HG02973 (cell line): ENCODE results near the gene GSTA1.
"Not testable (repeated sequence)": the region's sequence is repeated elsewhere in the genome, so short reads cannot be mapped to it uniquely, and the experiment has no call there.

ENCODE experiments used
- ATAC-seq: cut with Tn5 transposase; IDR thresholded peaks from one replicate; pipeline ENCODE4 v1.9.1; 2021; ENCODE audit warnings: moderate library complexity; ENCODE audit not compliant: unreplicated experiment

Gene GSTA1

DNA sequence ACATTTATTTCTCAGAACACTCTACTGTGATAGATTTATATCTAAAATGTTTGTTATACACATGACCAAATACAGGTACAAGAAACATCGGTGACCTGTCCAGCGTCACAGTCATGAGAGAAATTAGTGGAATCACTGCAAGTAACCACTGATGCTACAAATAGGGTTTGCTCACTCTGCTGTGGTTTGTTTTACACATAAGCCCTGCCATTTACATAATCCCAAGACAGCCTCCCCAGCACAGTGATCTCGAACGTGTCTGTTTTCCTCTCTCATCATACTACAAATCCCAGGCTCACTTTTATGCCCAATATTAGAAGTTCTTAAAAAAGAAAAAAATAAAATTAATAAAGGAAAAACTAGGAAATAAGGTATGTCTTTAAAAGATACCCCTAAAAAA is 6.2 kb upstream of the GSTA1 start:
- not testable (repeated sequence) for ATAC-seq

DNA sequence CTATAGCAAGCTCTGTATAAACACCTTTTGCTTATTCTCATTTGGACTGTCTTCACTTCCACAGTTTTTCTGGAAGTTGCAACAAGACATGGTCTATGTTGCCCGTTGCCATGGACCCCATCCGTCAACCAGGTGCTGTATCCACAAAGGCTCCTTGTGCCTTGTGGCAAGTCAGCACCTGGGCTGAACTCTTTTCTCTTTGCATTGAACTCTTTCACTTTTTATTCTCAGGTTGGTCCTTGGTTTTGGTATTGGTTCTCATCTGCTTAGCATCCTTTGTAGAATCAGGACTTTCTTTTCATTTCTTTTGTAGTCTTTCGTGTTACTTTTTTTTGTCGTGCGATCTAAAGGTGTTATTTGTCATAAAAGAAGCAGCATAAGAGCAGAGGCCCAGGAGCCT is 5.0 kb upstream of the GSTA1 start:
- no peak for ATAC-seq

DNA sequence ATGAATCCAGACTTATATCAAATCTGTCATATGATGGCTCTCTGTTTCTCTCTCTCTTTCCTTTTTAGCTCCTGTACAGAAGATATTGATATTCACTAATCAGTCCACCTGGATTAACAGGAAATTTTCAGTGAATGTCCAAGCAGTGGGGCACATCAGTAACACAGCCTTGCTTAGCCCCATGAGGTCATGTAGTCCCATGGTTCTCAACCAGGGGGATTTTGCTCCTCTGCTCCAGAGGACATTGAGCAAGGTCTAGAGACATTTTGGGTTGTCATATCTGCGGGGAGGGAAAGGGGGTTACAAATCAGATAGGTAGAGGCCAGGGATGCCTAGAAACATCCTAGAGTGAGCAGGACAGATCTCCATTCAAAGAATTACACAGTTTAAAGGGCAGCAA is 810 bp downstream of the GSTA1 start:
- no peak for ATAC-seq

DNA sequence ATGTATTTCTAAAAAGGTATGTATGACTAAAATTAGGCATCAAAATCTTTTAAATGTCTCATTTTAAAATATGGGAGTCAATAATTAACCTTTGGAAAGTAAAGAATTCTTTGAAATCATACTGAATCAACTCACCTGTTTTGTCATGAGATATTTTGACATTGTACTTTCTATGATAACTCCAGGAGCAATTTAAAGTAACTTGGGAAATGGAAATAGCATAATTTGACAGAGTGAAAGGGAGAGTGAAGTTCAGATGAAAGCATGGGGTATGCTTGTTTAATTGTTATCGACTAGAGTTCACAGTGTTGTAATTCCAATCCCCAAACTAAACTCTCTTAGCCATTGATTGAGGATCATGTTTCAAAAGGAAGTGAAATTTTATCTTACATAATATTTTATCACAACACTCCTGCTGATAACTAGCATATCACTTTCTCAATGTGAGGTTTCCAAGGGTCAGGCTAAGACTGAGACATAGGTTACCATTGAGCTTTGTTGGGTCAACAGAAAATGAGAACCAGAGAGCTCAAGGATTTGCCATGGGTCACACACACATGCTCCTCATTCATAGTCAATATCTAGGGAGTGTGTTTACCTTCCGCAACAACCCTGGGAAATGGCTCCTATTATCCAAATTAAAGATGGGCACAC is 2.3 kb downstream of the GSTA1 start:
- ATAC-seq: no peak

DNA sequence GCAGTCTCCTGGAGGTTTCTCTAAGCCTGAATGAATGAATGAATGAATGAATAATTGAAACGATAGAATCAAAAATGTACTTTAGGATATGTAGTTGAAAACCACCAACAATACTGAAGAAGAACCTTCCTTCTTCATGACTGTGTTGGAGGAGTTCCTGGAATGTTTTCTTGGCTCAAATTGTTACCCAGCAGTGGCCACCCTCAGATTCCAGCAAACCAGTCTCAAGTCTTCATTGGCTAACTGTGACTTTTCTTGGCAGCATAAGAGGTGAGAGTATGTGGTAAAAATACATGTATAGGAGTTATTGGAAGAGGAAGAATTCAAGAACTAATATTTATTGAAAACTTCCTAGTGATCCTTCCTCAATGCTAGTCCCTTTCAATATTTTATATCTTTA is 4.3 kb downstream of the GSTA1 start:
- ATAC-seq: not testable (repeated sequence)

DNA sequence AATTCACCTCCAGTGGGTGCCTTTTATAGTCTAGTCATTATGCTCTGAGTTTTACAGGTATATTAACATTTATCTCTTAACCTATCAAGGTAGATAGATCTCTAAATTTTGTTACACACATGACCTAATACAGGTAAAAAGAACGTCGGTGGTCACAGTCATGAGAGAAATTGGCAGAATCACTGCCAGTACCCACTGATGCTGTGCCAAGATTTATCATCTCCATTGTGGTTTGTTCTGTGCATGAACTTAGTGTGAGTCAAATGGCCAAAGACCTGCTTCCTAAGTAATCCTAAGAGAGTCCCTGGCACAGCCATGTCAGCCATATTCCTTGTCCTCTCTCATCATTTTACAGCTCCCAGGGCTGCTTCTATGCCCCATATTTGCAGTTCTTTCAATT is 9.2 kb downstream of the GSTA1 start:
- not testable (repeated sequence) for ATAC-seq

DNA sequence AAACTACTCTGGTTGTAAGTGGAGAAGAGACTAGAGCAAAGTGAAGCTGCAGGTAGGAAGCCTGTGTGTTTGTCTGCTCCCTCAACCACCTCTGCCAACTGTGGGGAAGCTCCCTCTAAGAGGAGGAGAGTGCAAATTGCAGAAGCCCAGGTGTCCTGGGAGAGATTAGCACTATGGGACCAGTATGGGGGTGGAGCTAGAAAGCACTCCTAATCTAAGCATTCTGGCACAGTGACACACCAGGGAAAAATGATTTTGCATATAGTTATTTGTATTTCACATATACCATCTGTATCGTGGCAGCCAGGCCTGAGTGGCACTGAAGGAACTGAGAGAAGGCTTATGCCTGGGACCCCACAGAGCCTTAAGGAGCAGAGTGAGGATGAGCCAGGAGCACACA is 12.8 kb downstream of the GSTA1 start:
- no peak for ATAC-seq

DNA sequence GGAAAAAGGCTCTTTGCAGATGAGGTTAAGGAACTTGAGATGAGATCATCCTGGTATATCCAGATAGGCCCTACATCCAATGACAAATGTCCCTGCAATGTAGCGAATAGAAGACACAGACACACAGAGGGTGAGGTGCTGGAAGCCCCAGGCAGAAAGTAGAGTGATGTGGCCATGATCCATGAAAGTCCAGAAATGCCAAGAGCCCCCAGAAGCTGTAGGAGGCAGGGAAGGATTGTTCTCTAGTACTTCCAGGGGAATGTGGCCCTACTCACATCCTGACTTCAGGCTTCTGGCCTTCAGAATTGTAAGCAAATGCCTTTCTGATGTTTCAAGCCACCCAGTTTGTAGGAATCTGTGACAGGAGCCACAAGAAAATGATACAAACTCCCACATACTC is 14.0 kb downstream of the GSTA1 start:
- not testable (repeated sequence) for ATAC-seq

DNA sequence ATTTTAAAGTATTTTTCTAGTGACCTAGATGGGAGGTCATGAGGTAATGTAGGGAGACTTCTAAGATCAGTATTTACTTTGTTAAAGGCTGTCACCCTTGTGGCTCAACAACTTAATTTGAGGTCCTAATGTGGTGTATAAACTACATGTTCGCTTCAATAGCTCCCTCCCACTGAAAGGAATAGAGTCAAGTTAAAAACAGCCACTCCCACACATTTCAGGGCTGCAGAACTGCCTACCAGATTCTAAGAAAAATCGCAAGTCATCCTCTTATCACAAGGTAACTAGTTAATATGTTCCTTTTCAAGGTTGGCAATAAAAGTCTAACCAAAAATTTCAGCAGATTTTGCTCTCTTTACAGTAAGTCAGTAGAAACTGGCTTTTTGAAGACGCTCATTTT is 15.1 kb downstream of the GSTA1 start:
- no peak for ATAC-seq

DNA sequence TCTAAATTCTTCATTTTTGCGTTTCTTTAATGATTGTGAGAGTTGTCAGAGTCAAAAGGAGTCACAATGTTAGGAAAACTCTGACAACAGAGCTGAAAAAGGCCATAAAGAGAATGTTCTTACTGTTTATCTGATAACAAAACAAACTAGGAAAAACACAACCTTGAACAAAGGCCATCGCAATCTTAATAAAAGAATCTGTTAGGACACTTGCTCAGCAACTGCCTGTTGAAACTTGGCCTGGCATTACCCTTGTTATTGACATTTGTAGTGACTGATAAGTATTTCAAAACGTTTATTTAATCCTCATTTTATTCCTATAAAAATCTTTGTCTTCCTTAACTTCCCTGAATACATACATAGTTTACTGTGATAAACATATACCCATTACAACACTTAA is 15.7 kb downstream of the GSTA1 start:
- no peak for ATAC-seq

DNA sequence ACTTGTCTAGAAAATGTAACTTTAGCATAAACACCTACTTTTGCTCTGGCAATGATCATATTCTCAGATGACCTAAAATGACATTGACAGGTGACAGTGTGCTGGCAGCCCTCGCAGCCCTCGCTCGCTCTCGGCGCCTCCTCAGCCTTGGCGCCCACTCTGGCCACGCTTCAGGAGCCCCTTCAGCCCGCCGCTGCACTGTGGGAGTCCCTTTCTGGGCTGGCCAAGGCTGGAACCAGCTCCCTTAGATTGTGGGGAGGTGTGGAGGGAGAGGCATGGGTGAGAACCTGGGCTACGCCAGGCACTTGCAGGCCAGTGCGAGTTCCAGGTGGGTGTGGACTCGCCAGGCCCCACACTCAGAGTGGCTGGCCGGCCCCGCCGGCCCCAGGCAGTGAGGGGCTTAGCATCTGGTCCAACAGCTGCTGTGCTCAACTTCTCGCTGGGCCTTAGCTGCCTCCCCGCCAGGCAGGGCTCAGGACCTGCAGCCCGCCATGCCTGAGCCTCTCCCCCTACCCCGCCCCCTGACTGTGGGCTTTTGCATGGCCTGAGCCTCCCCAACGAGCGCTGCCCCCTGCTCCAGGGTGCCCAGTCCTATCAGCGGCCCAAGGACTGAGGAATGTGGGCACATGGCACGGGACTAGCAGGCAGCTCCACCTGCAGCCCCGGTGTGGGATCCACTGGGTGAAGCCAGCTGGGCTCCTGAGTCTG is 17.2 kb downstream of the GSTA1 start:
- ATAC-seq: no peak

DNA sequence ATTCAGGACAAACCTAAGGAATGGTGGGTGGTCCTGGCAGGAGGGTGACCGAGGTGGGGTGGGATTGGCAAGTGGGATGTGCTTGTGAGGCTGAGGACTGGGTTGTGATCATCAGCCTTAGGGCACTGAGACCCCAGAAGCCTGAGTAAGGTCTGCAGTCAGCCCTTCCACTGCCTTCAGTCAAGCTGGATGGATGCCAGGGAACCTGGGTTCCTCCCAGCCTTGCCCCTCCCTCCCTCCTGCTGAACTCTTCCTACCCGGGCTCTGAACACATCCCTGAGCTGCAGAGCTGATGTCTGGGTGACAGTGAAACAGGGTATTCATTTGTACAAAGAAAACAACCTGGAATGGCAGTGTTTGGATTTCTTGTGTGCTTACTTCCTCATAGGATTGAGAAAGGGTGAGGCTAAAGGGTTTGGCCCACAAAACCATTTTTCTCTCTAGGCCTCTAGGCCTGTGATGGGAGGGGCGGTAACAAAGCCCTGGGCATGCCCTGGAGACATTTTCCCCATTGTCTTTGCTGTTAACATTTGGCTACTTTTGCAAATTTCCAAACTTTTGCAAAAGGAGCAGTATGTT is 20.8 kb downstream of the GSTA1 start:
- not testable (repeated sequence) for ATAC-seq

DNA sequence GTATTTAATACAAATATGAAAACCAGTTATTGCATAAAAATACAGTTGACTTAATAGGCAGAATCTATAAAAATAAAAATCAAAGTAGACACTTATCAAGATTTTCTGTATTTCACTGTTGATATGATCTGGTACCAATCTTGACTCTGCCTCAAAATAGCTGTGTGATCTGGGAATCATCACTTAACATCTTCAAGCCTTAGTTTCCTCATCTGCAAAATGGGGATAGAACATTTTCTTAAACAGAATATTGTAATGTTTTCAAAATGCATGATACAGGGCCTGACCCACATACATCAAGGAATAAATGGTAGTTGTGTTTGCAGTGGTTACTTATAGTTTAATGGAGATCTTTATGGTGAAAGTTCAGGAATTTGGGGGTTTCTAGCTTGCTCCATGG is 21.4 kb downstream of the GSTA1 start:
- ATAC-seq: not testable (repeated sequence)

DNA sequence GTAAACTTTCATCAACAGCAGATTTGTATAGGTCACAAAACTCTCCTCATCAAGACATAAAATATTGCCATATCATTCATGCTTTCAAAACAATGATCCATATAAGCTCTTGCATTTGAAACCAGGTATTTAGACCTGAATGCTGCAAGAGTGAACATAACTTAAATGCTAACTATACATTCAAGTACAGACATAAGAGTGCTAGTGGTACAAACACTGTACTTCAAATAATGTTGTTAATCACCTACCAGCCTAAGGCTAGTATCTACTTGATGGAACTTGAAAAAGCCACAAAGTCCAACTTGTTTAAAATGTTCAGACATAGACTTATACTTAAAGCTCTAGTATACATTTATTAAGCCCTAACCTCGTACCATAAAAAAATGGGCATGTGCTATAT is 24.4 kb downstream of the GSTA1 start:
- ATAC-seq: no peak

DNA sequence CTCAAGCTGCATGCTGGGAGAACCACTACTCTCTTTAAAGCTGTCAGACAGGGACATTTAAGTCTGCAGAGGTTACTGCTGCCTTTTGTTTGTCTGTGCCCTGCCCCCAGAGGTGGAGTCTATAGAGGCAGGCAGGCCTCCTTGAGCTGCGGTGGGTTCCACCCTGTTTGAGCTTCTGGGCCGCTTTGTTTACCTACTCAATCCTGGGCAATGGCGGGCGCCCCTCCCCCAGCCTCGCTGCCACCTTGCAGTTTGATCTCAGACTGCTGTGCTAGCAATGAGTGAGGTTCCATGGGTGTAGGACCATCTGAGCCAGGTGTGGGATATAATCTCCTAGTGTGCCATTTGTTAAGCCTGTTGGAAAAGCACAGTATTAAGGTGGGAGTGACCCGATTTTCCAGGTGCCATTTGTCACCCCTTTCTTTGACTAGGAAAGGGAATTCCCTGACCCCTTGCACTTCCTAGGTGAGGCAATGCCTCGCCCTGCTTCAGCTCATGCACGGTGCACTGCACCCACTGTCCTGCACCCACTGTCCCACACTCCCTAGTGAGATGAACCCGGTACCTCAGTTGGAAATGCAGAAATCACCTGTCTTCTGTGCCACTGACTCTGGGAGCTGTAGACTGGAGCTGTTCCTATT is 26.8 kb downstream of the GSTA1 start:
- ATAC-seq: not testable (repeated sequence)

DNA sequence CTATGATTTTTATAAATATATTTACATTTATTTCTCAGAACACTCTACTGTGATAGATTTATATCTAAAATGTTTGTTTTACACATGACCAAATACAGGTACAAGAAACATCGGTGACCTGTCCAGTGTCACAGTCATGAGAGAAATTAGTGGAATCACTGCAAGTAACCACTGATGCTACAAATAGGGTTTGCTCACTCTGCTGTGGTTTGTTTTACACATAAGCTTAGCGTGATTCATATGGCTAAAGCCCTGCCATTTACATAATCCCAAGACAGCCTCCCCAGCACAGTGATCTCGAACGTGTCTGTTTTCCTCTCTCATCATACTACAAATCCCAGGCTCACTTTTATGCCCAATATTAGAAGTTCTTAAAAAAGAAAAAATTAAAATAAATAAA is 34.2 kb downstream of the GSTA1 start:
- not testable (repeated sequence) for ATAC-seq

DNA sequence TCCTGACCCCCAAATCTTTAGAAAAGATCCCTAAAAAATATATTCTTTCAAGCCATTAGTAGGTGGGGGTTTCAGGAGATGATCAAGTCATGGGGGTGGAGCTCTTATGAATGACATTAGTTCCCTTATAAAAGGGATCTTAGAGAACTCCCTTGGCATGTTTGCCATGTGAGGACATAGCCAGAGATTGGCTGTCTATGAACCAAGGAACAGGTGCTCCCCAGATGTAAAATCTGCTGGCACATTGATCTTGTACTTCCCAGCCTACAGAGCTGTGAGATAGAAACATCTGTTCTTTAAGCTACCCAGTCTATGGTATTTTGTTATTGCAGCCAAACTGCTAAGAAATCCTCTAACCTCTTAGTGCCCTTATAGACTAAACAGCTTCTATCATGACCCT is 36.0 kb downstream of the GSTA1 start:
- ATAC-seq: not testable (repeated sequence)

DNA sequence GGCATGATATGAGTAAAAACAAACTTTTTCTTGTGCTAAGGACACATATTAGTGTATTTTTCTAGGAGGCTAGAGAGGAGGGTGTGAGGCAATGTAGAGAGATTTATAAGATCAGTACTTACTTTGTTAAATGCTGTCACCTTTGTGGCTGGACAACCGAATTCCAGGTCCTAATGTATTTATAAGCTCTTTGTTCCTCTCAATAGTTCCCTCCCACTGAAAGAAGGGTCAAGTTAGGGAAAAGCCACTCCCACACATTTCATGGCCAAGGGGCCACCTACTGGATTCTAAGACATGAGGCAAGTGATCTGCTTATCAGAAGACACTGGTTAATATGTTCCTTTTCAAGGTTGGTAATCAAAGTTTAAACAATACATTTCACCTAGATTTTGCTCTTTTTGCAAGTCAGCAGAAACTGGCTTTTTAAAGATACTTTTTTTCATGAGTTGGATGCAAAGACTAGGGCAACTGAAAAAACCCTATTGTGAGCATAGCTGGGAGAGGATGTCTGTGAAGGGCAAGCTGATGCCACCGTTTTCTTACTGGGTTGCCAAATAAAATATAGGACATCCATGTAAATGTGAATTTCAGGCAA is 40.2 kb downstream of the GSTA1 start, which contains the start of gene GSTA2:
Gene GSTA2 (minus strand): TSS at position 154 of the 595 bp plus-strand sequence. CDS start 5,528 bp downstream, outside the sequence.
- not testable (repeated sequence) for ATAC-seq

DNA sequence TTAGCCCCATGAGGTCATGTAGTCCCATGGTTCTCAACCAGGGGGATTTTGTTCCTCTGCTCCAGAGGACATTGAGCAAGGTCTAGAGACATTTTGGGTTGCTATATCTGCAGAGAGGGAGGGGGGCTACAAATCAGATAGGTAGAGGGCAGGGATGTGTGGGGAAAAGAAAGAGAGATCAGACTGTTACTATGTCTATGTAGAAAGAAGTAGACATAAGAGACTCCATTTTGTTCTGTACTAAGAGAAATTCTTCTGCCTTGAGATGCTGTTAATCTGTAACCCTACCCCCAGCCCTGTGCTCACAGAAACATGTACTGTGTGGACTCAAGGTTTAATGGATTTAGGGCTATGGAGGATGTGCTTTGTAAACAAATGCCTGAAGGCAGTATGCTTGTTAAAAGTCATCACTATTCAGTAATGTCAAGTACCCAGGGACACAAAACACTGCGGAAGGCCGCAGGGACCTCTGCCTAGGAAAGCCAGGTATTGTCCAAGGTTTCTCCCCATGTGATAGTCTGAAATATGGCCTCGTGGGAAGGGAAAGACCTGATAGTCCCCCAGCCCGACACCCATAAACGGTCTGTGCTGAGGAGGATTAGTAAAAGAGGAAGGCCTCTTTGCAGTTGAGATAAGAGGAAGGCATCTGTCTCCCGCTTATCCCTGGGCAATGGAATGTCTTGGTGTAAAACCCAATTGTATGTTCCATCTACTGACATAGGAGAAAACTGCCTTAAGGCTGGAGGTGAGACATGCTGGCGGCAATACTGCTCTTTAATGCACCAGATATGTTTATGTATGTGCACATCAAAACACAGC is 41.7 kb downstream of the GSTA1 start:
- not testable (repeated sequence) for ATAC-seq

DNA sequence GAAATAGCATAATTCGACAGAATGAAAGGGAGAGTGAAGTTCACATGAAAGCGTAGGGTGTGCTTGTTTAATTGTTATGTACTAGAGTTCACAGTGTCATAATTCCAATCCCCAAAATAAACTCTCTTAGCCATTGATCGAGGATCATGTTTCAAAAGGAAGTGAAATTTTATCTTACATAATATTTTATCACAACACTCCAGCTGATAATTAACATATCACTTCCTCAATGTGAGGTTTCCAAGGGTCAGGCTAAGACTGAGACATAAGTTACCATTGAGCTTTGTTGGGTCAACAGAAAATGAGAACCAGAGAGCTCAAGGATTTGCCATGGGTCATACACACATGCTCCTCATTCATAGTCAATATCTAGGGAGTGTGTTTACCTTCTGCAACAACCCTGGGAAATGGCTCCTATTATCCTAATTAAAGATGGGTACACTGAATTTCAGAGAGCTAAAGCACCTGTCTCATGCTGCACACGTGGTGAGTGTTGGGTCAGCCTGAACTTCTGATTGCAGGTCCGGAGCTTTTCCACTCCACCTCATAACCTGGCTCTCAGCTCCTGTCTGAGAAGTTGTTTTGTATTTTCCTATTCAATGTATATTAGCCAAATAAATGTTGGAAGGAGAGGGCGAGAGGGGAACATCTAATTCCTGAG is 43.4 kb downstream of the GSTA1 start:
- ATAC-seq: no peak
